Erythroblast (primary cell): ENCODE measurements around the gene TCF4.

ENCODE experiments used
- DNase-seq, 2 experiments: peaks; one replicate each; lab custom pipeline; 2025; lab: John Stamatoyannopoulos, UW
- GATA1 ChIP-seq: IDR thresholded peaks from 2 replicates; pipeline ENCODE4 v1.6.1; 2011; ENCODE audit warnings: low read depth, mild to moderate bottlenecking, control low read depth, low read length, moderate library complexity
- POLR2A ChIP-seq: IDR thresholded peaks from 2 replicates; pipeline ENCODE4 v1.6.1; 2011; ENCODE audit warnings: mild to moderate bottlenecking, low read length

Gene TCF4

GRCh38 chr18:55546851-55547704 lies 40.9 kb downstream of the TCF4 start:
- no peak for DNase-seq
- TF ChIP-seq POLR2A (no peak), GATA1 (no peak)

DNA sequence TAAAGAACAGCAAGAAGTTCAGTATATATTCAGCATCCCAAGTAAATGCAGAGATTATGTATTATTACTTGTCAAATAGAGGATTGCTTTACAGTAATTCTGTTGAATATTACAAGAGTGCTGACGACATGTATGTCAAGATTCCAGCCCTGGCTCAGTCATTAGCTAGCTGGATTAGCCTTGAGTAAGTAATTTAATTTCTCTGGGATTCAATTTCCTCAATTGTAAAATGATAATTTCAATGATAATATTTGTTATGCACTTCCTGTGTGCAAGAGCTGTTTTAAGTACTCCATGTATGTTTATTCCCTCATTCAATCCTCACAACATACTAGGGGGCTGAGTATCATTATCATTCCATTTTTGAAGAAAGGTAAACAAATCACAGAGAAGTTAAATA lies 44.0 kb downstream of the TCF4 start:
- no peak for DNase-seq
- TF ChIP-seq POLR2A (no peak), GATA1 (no peak)

- DNase-seq = peak; percentile 22 to 75
- TF ChIP-seq GATA1 (no peak), POLR2A (no peak)
These were observed 44.8 kb downstream of the TCF4 start for GRCh38 chr18:55543130-55543704.

DNA sequence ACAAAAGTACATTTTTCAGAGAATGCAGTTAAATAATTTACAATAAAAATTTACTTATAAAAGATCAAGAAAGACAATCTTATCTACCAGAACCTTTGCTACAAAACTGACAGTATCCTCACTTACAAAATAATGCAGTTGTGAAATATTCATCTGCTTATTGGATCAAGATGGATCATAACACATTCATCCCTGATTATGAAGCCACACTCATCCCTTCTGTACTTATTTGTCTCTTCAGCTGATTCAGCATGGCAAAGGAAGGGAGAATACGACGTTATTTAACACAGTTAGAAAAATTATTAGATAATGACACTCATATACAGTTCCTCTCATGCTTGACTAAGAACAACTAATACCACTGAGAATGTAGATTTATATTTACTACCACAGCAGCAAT lies 46.4 kb downstream of the TCF4 start:
- DNase-seq = no peak
- TF ChIP-seq GATA1 (no peak), POLR2A (no peak)

DNA sequence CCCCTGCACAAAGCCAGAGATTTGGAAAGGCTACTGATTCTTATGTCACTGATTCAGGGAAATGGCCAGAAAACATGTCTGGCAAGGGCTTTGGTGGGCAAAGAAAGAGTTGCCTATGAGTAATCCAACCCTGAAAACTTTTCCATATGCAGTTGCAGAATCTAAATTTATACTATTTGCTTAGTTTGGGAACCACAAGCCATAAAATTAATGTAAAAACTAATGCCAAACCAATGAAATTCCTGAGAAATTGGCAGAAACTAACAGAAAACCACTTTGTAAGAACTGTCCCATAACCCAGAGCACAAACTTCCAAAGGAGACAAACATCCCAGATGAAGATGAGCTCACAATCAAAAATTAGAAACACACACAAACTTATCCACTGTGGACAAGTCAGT lies 48.8 kb downstream of the TCF4 start:
- TF ChIP-seq POLR2A (no peak), GATA1 (no peak)
- peak in 1 of 2 experiments; percentile 40 for DNase-seq

DNA sequence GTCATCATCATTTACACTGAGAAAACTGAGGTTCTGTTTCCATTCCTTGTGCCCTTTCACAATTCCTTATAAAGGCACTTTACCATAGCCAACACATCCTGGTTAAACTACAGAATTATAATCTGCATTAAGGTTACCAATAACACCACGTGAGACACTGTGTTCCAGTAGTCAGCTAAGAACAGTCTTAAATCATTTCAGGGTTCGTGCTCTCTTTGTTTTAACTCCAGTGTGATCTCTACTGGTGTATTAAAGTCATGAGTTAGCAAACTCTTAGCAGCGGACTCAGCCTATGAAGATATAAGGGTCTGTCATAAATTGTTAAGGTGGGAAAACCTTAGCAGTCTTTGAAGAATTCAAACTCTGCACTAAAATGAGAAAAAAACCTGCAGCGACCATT lies 53.0 kb downstream of the TCF4 start:
- no peak for TF ChIP-seq POLR2A
- no peak for TF ChIP-seq GATA1
- DNase-seq = no peak

DNA sequence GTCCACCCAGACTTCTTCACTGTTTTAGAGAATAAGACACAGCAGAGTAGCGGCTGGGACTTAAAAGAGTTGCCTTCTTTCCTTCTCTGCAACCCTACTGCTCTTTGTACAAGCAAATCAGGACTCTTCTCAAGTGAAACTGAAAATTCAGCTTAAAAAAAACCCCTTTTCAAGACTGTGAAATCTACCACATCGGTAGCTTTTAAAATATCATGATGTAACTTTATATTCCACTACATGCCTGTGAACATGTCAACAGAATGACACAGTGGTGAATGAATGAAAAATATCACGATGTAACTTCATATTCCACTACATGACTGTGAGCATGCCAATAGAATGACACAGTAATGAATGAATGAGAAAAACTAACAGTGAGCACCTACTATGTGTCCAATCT lies 53.4 kb downstream of the TCF4 start:
- TF ChIP-seq POLR2A = no peak
- no peak for TF ChIP-seq GATA1
- DNase-seq = no peak

- no peak for TF ChIP-seq GATA1
- TF ChIP-seq POLR2A = no peak
These were observed 57.8 kb downstream of the TCF4 start for GRCh38 chr18:55530166-55530565.

GRCh38 chr18:55529581-55529980 lies 58.4 kb downstream of the TCF4 start:
- TF ChIP-seq POLR2A (no peak), GATA1 (no peak)

More at GRCh38 chr18:55530166-55530565, 57.8 kb downstream of the TCF4 start:
- no peak for DNase-seq

DNA sequence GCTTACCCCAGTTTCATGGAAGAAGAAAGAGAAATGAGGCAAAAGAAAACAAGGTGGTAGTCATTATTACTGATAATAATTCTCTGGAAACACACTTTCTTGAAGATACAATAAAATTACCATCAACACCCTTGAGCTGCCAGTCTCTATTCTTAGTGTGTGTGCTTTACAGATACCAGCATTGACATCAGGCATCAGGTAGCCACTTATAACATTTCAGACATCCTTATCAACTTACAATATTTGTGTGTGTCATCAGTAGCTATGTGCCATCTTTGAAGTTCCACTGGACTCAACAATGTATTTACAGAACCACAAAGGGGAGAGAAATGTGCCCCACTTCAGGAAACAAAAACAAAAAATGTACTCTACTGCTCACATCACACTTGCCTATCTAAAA lies 62.1 kb downstream of the TCF4 start:
- TF ChIP-seq POLR2A = no peak
- TF ChIP-seq GATA1 = no peak
- DNase-seq = peak; percentile 29 to 83

More at GRCh38 chr18:55529581-55529980, 58.4 kb downstream of the TCF4 start:
- DNase-seq = no peak

DNA sequence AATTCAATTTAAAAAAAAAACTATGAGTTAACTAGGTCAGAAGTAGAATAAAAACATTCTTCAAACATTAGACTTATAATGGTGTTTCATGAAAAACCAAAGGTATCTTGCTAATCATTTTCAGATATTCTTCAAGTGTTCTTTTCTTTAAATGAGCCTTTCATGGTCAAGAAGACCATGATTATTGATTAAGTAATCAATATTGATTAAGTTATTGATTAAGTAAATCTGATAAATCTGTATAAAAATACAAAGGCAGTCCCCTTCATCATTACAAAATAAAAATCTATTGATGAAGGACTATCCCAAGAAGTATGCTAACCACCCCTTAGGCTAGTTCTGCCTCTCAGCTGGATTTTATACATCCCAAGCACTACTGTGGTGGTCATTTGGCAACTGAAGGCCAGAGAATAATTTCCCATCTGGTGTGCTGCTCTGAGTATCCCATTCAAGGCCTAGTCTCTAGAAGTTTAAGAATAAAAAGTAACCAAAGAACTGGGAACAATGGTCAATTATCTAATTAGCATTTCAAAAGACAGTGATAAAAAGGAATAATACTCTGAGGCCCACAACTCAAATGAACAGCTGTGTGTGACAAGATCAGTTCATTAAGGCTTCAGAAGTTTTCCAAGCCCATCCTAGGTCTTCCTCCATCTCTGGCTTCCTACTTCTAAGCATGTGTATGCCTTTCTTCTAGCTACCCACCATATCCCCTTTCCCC lies 63.5 kb downstream of the TCF4 start:
- no peak for DNase-seq

GRCh38 chr18:55523001-55523400 lies 65.0 kb downstream of the TCF4 start:
- DNase-seq = peak; percentile 27 to 34
- no peak for TF ChIP-seq GATA1
- no peak for TF ChIP-seq POLR2A

More for the DNA sequence above, 63.5 kb downstream of the TCF4 start:
- TF ChIP-seq POLR2A (no peak), GATA1 (no peak)

- TF ChIP-seq GATA1 = no peak
- TF ChIP-seq POLR2A = no peak
- DNase-seq = peak; percentile 81 to 82
These were observed 66.0 kb downstream of the TCF4 start for GRCh38 chr18:55522011-55522410.

GRCh38 chr18:55517055-55517454 lies 70.9 kb downstream of the TCF4 start:
- no peak for TF ChIP-seq POLR2A
- TF ChIP-seq GATA1 = no peak
- peak; percentile 46 to 56 for DNase-seq
